Measurements from ENCODE around the gene RDH5. TPM values are rescaled to one million over a fixed set of nuclear protein-coding genes. Genes with fewer than 3 reads are reported as not detected.

Gene RDH5
- total and polyA plus RNA-seq, 2 of the 13 experiments (the other 11 are each of a cell fraction or from before 2014, with no cell fraction given), result 2.6 to 5.7 TPM

- TF ChIP-seq RFX5 (IDR thresholded peaks at IDR 0.05; ENCODE audit: low read depth, low read length), result no peak
- Histone ChIP-seq H3K4me3 (replicated peaks in 1 of 3; ENCODE audit: insufficient read depth in 1 of 3, low read depth in 2 of 3, low read length in 3 of 3) (no peak overlapping the region), H3K9ac (ENCODE audit: insufficient read depth, low read depth, low read length) (no peak overlapping the region), H3K4me1 (ENCODE audit: insufficient read depth, low read length) (peaks cover 14% of the 10 kb centered on the region), H3K79me2 (ENCODE audit: insufficient read depth, low read length) (peaks cover 7% of the 10 kb centered on the region), H3K27me3 (ENCODE audit: control insufficient read depth in 1 of 2, insufficient read depth in 2 of 2, low read length in 2 of 2) (no peaks in the 10 kb centered on the region; a peak in 1 of 5 replicates), H2AFZ (ENCODE audit: low read length) (no peak overlapping the region), H3K4me2 (ENCODE audit: low read depth, low read length) (no peak overlapping the region), H3K27ac (ENCODE audit: extremely low read length, insufficient read depth, low read length) (no peak overlapping the region), H3K36me3 (replicated peaks in 1 of 2; ENCODE audit: control insufficient read depth in 1 of 2, insufficient read depth in 2 of 2, low read length in 2 of 2) (peaks cover 0 to 3% of the 10 kb centered on the region in 2 experiments; a peak in 1 of 5 replicates), H3K9me3 (ENCODE audit: low read length) (no peaks in the 10 kb centered on the region), H4K20me1 (ENCODE audit: insufficient read depth, low read length) (no peaks in the 10 kb centered on the region)
- no TSS peak for BruUV-seq (replicated peaks)
- ChIA-PET CTCF (ENCODE audit: low intra/inter-chr PET ratio, low total read pairs) (no interaction called here), POLR2A (no interaction called here)
- 87% methylated on average over 5 of the region's 9 CpGs for WGBS (ENCODE audit: low lambda C conversion rate)
- intact Hi-C loops (cut with micrococcal nuclease; ENCODE audit: unreplicated experiment), result no loop called here
- FAIRE-seq (no peak), DNase-seq (ENCODE audit: low spot score) (no peak), ATAC-seq (no peak)
- in situ Hi-C loops (cut with HindIII; ENCODE audit: extremely low pct_ligation_motif_present, low pct_unique_long_range_greater_than_20kb), result no loop called here
These were observed 33.7 kb upstream of the RDH5 start for GRCh38 chr12:55686366-55687010.

DNA sequence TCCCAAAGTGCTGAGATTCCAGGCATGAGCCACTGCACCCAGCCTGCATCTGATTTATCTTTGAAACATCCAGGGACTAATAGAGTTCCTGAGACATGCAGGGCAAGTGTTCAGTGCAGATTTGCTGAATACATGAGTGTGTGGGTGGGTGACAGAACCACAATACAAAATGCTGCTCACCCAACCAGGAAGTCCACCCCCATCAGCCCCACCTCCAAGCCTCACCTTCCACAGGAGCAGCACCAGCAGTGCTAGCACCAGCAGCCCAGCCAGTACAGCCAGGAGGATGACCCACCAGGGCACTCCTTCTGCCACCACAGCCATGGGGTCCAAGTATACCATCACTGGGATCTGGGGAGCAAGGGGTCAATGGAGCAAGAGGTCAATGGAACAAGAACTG lies 32.4 kb upstream of the RDH5 start:
- Histone ChIP-seq H4K20me1 (ENCODE audit: insufficient read depth, low read length) (no peaks in the 10 kb centered on the region), H3K4me1 (ENCODE audit: insufficient read depth, low read length) (peaks cover 10% of the 10 kb centered on the region)

More for the DNA sequence above, 32.4 kb upstream of the RDH5 start:
- no peaks in the 10 kb centered on the region for H3K27me3 ChIP-seq (ENCODE audit: control insufficient read depth in 1 of 2, insufficient read depth in 2 of 2, low read length in 2 of 2)
- ChIA-PET CTCF (ENCODE audit: low intra/inter-chr PET ratio, low total read pairs) (no interaction called here), POLR2A (no interaction called here)
- no peaks in the 10 kb centered on the region for H3K9me3 ChIP-seq (ENCODE audit: low read length)
- no peak overlapping the region for H3K9ac ChIP-seq (ENCODE audit: insufficient read depth, low read depth, low read length)
- no peak for DNase-seq (ENCODE audit: low spot score)
- no peak overlapping the region for H3K27ac ChIP-seq (ENCODE audit: extremely low read length, insufficient read depth, low read length)
- in situ Hi-C loops (cut with HindIII; ENCODE audit: extremely low pct_ligation_motif_present, low pct_unique_long_range_greater_than_20kb), result no loop called here
- no TSS peak for BruUV-seq (replicated peaks)
- FAIRE-seq, result no peak
- no peak overlapping the region for H3K4me3 ChIP-seq (replicated peaks in 1 of 3; ENCODE audit: insufficient read depth in 1 of 3, low read depth in 2 of 3, low read length in 3 of 3)
- peaks cover 4% of the 10 kb centered on the region for H3K79me2 ChIP-seq (ENCODE audit: insufficient read depth, low read length)
- no peak for TF ChIP-seq ARNT2 (CRISPR knock-in tag; IDR thresholded peaks at IDR 0.05; ENCODE audit: low read depth)
- TF ChIP-seq, protein P1, sequence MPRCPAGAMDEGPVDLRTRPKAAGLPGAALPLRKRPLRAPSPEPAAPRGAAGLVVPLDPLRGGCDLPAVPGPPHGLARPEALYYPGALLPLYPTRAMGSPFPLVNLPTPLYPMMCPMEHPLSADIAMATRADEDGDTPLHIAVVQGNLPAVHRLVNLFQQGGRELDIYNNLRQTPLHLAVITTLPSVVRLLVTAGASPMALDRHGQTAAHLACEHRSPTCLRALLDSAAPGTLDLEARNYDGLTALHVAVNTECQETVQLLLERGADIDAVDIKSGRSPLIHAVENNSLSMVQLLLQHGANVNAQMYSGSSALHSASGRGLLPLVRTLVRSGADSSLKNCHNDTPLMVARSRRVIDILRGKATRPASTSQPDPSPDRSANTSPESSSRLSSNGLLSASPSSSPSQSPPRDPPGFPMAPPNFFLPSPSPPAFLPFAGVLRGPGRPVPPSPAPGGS (CRISPR knock-in tag; IDR thresholded peaks at IDR 0.05), result no peak
- no peak for TF ChIP-seq PCBP1 (IDR thresholded peaks at IDR 0.05; ENCODE audit: borderline replicate concordance, low read depth, low read length)
- TF ChIP-seq ZNF280D (CRISPR knock-in tag; IDR thresholded peaks at IDR 0.05), result no peak
- no peak for TF ChIP-seq NFKBIZ (CRISPR knock-in tag; IDR thresholded peaks at IDR 0.05)
- no peak for TF ChIP-seq MTA3 (CRISPR knock-in tag; IDR thresholded peaks at IDR 0.05)
- TF ChIP-seq, protein P2, sequence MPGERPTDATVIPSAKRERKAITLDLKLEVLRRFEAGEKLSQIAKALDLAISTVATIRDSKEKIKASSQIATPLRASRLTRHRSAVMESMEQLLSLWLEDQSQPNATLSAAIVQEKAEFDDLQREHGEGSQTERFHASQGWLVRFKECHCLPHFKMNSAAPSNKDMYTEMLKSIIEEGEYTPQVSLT (CRISPR knock-in tag; IDR thresholded peaks at IDR 0.05; ENCODE audit: borderline replicate concordance, low read depth), result no peak
- no peak for ATAC-seq
- intact Hi-C loops (cut with micrococcal nuclease; ENCODE audit: unreplicated experiment), result no loop called here
- H3K4me2 ChIP-seq (ENCODE audit: low read depth, low read length), result no peak overlapping the region
- no peak overlapping the region for H2AFZ ChIP-seq (ENCODE audit: low read length)
- H3K36me3 ChIP-seq (replicated peaks in 1 of 2; ENCODE audit: control insufficient read depth in 1 of 2, insufficient read depth in 2 of 2, low read length in 2 of 2), result peaks cover 0 to 3% of the 10 kb centered on the region in 2 experiments; a peak in 1 of 5 replicates
